ENCODE results near the gene MED12.

DNA sequence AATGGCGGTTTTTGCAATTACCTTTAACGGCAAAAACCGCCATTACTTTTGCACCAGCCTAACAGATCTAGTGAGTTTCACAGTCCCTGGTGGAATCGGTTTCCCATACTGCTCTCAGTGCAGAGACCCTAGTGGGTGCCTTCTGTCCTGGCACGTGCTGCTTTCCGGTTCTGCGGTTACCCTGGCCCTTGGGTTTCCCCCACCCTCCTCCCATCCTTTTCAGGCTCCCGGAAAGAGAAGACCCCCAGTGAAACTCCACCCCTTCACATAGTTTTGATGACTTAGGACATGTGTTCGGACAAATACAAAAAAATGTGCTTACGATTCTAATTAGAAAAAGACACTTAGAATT, 63.1 kb downstream of the MED12 start:
- TF ChIP-seq CTCF (IDR thresholded peaks at IDR 0.05) = no peak
- no peak for TF ChIP-seq POLR2A (IDR thresholded peaks at IDR 0.05)
